K562 (cell line): ENCODE results near the gene TREM1. TPM values are rescaled to one million over a fixed set of nuclear protein-coding genes. Genes with fewer than 3 reads are reported as not detected.
A peak's percentile ranks its signal among the peaks of the same experiment; 100 is the strongest.

Source experiments
- CTCF ChIP-seq, 3 experiments: IDR thresholded peaks in 2 of 3; conservative IDR thresholded peaks in 1 of 3; 2 replicates each; pipeline ENCODE4 v1.5.1; 2011 to 2012; ENCODE audit warnings: low read length in 3 of 3, mild to moderate bottlenecking in 3 of 3, control low read depth in 2 of 3, improper control_type of control experiment in 1 of 3, inconsistent platforms in 1 of 3, low read depth in 1 of 3, mixed read lengths in 1 of 3, moderate library complexity in 1 of 3; ENCODE audit not compliant: insufficient read depth in 2 of 3
- CXXC5 ChIP-seq: fragments of 250-450 bp; sonication (Bioruptor Pico); IDR thresholded peaks from 2 replicates; pipeline ENCODE4 v1.8.0; 2022; ENCODE audit warnings: inconsistent platforms, mild to moderate bottlenecking, moderate library complexity
- POU5F1 ChIP-seq: fragments of 150-350 bp; IDR thresholded peaks from 2 replicates; pipeline ENCODE4 v1.6.1; 2014; ENCODE audit warnings: borderline replicate concordance, low read length, low read depth, mild to moderate bottlenecking; ENCODE audit not compliant: partially characterized antibody
- RAD21 ChIP-seq, 2 experiments: fragments of 250-450 bp in 1 of 2; fragments of 450-650 bp in 1 of 2; sonication (Bioruptor Pico) in 1 of 2; formaldehyde crosslinking in 1 of 2; IDR thresholded peaks in 1 of 2; conservative IDR thresholded peaks in 1 of 2; 2 replicates each; pipeline versions ENCODE4 v1.4.0 to v1.8.0; 2020 to 2022; ENCODE audit warnings: mild to moderate bottlenecking in 2 of 2, moderate library complexity in 1 of 2
- REST ChIP-seq, 2 experiments: fragments of 450-650 bp; formaldehyde crosslinking in 1 of 2; IDR thresholded peaks; 2 replicates each; pipeline versions ENCODE4 v1.4.0 to v1.6.1; 2014 to 2020; ENCODE audit warnings: mild to moderate bottlenecking in 2 of 2, borderline replicate concordance in 1 of 2, low read depth in 1 of 2
- TBL1XR1 ChIP-seq, 2 experiments: IDR thresholded peaks; 2 replicates each; pipeline ENCODE4 v1.6.1; 2012; ENCODE audit warnings: improper control_type of control experiment in 2 of 2, low read length in 2 of 2, mild to moderate bottlenecking in 1 of 2
- polyA plus RNA-seq, 8 experiments: library from polyadenylated mRNA; depleted of rRNA in 4 of 8; stranded (reverse) in 5 of 8; unstranded in 3 of 8; fragments of >200 nt; fragmentation: Nextera tagmentation in 2 of 8; fragmentation: Illumina TruSeq in 1 of 8; extraction: Ambion mirVana in 2 of 8; extraction: Trizol in 1 of 8; gene quantifications; 2 replicates each; pipeline versions ENCODE4 v1.2.1 to v1.2.3, GENCODE V29; 2011 to 2014; ENCODE audit warnings: inconsistent platforms in 1 of 8, missing spikeins in 1 of 8
- total RNA-seq, 7 experiments: library from RNA; depleted of rRNA in 6 of 7; stranded (reverse); fragments of >200 nt in 6 of 7; fragmentation: Illumina TruSeq in 2 of 7; extraction: Trizol in 2 of 7; gene quantifications; 2 replicates each; pipeline versions ENCODE4 v1.2.1 to v1.2.3, GENCODE V29; 2011 to 2021; ENCODE audit warnings: low replicate concordance in 1 of 7

TREM1 gene
- total and polyA plus RNA-seq, 9 of the 15 experiments (the other 6 are each of a cell fraction or from before 2014, with no cell fraction given): not detected

- TF ChIP-seq REST (IDR thresholded peaks at IDR 0.05; ENCODE audit: borderline replicate concordance) (peak; percentile 58; the same call in 1 of the 2 replicates), REST (CRISPR knock-in tag; IDR thresholded peaks at IDR 0.05; ENCODE audit: low read depth) (no peak), TBL1XR1 (IDR thresholded peaks at IDR 0.05; ENCODE audit: low read length in 2 of 2) (0 out of 4 replicates have a peak, but pooled peaks of 1 of the 2 experiments have one; percentile 17), RAD21 (CRISPR knock-in tag; conservative IDR thresholded peaks at IDR 0.05 in 1 of 2, IDR thresholded peaks at IDR 0.05 in 1 of 2) (peak; percentile 64 to 67), POU5F1 (no peak), CXXC5 (0 out of 2 replicates have a peak, but pooled peaks have one; percentile 6), CTCF (IDR thresholded peaks at IDR 0.05 in 2 of 3, conservative IDR thresholded peaks at IDR 0.05 in 1 of 3; ENCODE audit: insufficient read depth in 2 of 3, low read depth in 1 of 3, low read length in 3 of 3) (peak; percentile 64 to 90 (median 68))
Observed at GRCh38 chr6:41306187-41306854, 19.8 kb upstream of the TREM1 start (continued).
